ENCODE measurements around the gene LRP6.

The LRP6 gene

DNA sequence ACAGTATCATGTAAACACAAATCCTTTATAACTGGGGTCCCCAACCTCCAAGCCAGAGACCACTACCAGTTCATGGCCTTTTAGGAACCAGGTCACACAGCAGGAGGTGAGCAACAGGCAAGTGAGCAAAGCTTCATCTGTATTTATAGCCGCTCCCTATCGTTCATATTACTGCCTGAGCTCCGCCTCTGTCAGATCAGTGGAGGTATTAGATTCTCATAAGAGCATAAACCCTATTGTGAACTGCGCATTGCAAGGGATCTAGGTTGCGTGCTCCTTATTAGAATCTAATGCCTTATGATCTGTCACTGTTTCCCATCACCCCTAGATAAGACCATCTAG lies 49.9 kb downstream of the LRP6 start:
- Histone ChIP-seq H4K20me1 (ENCODE audit: control insufficient read depth, insufficient read depth, low read depth, low read length) (no peaks in the 10 kb centered on the region), H3K4me2 (ENCODE audit: low read length) (0 out of 2 replicates have a peak overlapping the region, but pooled peaks have one; percentile 18), H3K9me2 (replicated peaks; ENCODE audit: control insufficient read depth, low read length) (no peaks in the 10 kb centered on the region), H3K4me3 (ENCODE audit: low read length) (no peak overlapping the region), H3F3A (ENCODE audit: control insufficient read depth, insufficient read depth) (no peaks in the 10 kb centered on the region), H3K27me3 (ENCODE audit: control insufficient read depth, low read length) (no peaks in the 10 kb centered on the region), H3K79me2 (ENCODE audit: control insufficient read depth, low read length) (peaks cover 66% of the 10 kb centered on the region), H3K27ac (ENCODE audit: low read depth, low read length) (no peak overlapping the region), H3K9me3 (ENCODE audit: control insufficient read depth, insufficient read depth, low read length) (no peaks in the 10 kb centered on the region), H3K4me1 (ENCODE audit: control insufficient read depth, low read length) (peaks cover 24% of the 10 kb centered on the region), H3K36me3 (ENCODE audit: control insufficient read depth, low read length) (no peaks in the 10 kb centered on the region)
- TF ChIP-seq EZH2phosphoT487 (IDR thresholded peaks at IDR 0.05; ENCODE audit: borderline replicate concordance, low read length) (no peak), CTCF (IDR thresholded peaks at IDR 0.05; ENCODE audit: low read depth, low read length, poor library complexity, severe bottlenecking) (no peak)

GRCh38 chr12:12216349-12217017 lies 50.4 kb downstream of the LRP6 start:
- Histone ChIP-seq H3F3A (ENCODE audit: control insufficient read depth, insufficient read depth) (no peaks in the 10 kb centered on the region), H3K27me3 (ENCODE audit: control insufficient read depth, low read length) (no peaks in the 10 kb centered on the region), H3K9me2 (replicated peaks; ENCODE audit: control insufficient read depth, low read length) (no peaks in the 10 kb centered on the region), H3K27ac (ENCODE audit: low read depth, low read length) (no peak overlapping the region), H3K9me3 (ENCODE audit: control insufficient read depth, insufficient read depth, low read length) (no peaks in the 10 kb centered on the region), H3K4me1 (ENCODE audit: control insufficient read depth, low read length) (peaks cover 24% of the 10 kb centered on the region), H3K4me2 (ENCODE audit: low read length) (no peak overlapping the region), H3K4me3 (ENCODE audit: low read length) (no peak overlapping the region), H3K79me2 (ENCODE audit: control insufficient read depth, low read length) (peaks cover 61% of the 10 kb centered on the region), H4K20me1 (ENCODE audit: control insufficient read depth, insufficient read depth, low read depth, low read length) (no peaks in the 10 kb centered on the region), H3K36me3 (ENCODE audit: control insufficient read depth, low read length) (no peaks in the 10 kb centered on the region)
- no peak for TF ChIP-seq CTCF (IDR thresholded peaks at IDR 0.05; ENCODE audit: low read depth, low read length, poor library complexity, severe bottlenecking)
- TF ChIP-seq EZH2phosphoT487 (IDR thresholded peaks at IDR 0.05; ENCODE audit: borderline replicate concordance, low read length) = no peak

DNA sequence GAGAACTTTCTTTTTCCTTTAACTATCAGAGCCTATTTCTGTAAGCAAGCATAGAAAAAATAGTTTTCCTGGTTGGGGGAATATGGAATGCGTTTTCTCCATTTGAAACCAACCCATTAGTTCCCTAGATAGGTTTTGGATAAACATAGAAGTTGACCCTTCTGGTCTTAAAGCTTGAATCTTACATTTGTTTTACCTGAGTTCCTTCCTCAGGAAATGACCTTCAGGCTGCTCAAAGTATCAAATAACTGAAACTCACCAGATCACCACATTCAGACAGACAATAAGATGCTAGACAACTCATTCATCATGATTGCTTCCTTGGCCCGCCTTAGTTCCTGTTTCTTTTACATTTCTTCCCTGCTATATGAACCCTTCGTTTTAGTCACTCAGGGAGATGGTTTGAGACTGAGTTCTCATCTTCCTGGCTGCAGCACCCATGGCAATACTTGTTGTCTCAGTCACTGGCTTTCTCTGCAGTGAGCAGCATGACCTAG lies 52.2 kb downstream of the LRP6 start:
- H3K36me3 ChIP-seq (ENCODE audit: control insufficient read depth, low read length) = no peaks in the 10 kb centered on the region
- H4K20me1 ChIP-seq (ENCODE audit: control insufficient read depth, insufficient read depth, low read depth, low read length) = no peaks in the 10 kb centered on the region
- no peaks in the 10 kb centered on the region for H3K27me3 ChIP-seq (ENCODE audit: control insufficient read depth, low read length)
- no peaks in the 10 kb centered on the region for H3K9me3 ChIP-seq (ENCODE audit: control insufficient read depth, insufficient read depth, low read length)
- H3K4me3 ChIP-seq (ENCODE audit: low read length) = no peak overlapping the region
- no peak overlapping the region for H3K27ac ChIP-seq (ENCODE audit: low read depth, low read length)
- H3K9me2 ChIP-seq (replicated peaks; ENCODE audit: control insufficient read depth, low read length) = no peaks in the 10 kb centered on the region
- TF ChIP-seq CTCF (IDR thresholded peaks at IDR 0.05; ENCODE audit: low read depth, low read length, poor library complexity, severe bottlenecking) (no peak), EZH2phosphoT487 (IDR thresholded peaks at IDR 0.05; ENCODE audit: borderline replicate concordance, low read length) (no peak)
- peak overlapping the region; percentile 9; the same call in 1 of the 2 replicates for H3K4me2 ChIP-seq (ENCODE audit: low read length)
- H3K79me2 ChIP-seq (ENCODE audit: control insufficient read depth, low read length) = peaks cover 44% of the 10 kb centered on the region
- H3F3A ChIP-seq (ENCODE audit: control insufficient read depth, insufficient read depth) = no peaks in the 10 kb centered on the region
- peaks cover 24% of the 10 kb centered on the region for H3K4me1 ChIP-seq (ENCODE audit: control insufficient read depth, low read length)
